Neural cell (in vitro differentiated cells): Measurements from ENCODE around the gene CHL1. TPM values are rescaled to one million over a fixed set of nuclear protein-coding genes. Genes with fewer than 3 reads are reported as not detected.

Experiments used
- H2AFZ ChIP-seq: fragments of 200-600, 300-800 bp; sonication (generic), shearing (Covaris generic); 2 replicates; pipeline ENCODE4 v1.6.0; 2014; ENCODE audit warnings: low read depth, mild to moderate bottlenecking, antibody characterized with exemption, low read length, moderate library complexity
- H3F3A ChIP-seq: fragments of 200-600 bp; shearing (Covaris generic); 2 replicates; pipeline ENCODE4 v1.6.1; 2016; ENCODE audit warnings: mild to moderate bottlenecking, moderate library complexity, mixed read lengths, antibody characterized with exemption, low read length; ENCODE audit not compliant: insufficient read depth, poor library complexity, severe bottlenecking
- H3K27ac ChIP-seq: fragments of 200-600, 300-800 bp; sonication (generic), shearing (Covaris generic); 2 replicates; pipeline ENCODE4 v1.5.1; 2014; ENCODE audit warnings: mild to moderate bottlenecking, low read length, moderate library complexity
- H3K27me3 ChIP-seq: fragments of 300-800, 200-600 bp; sonication (generic), shearing (Covaris generic); 2 replicates; pipeline ENCODE4 v1.6.0; 2014; ENCODE audit warnings: mild to moderate bottlenecking, low read depth, low read length, moderate library complexity; ENCODE audit not compliant: insufficient read depth
- H3K36me3 ChIP-seq: fragments of 300-800, 200-600 bp; sonication (generic), shearing (Covaris generic); 2 replicates; pipeline ENCODE4 v1.5.1; 2014; ENCODE audit warnings: mild to moderate bottlenecking, antibody characterized with exemption, low read length, moderate library complexity; ENCODE audit not compliant: insufficient read depth
- H3K4me2 ChIP-seq: fragments of 300-800, 200-600 bp; sonication (generic), shearing (Covaris generic); 2 replicates; pipeline ENCODE4 v1.6.0; 2014; ENCODE audit warnings: mild to moderate bottlenecking, low read length
- H3K4me3 ChIP-seq: fragments of 300-800, 200-600 bp; sonication (generic), shearing (Covaris generic); 2 replicates; pipeline ENCODE4 v1.5.1; 2014; ENCODE audit warnings: mild to moderate bottlenecking, low read length, moderate library complexity
- H3K79me2 ChIP-seq: fragments of 200-600 bp; shearing (Covaris generic); replicated peaks from 2 replicates; pipeline ENCODE4 v1.6.0; 2014; ENCODE audit warnings: mild to moderate bottlenecking, low read length, moderate library complexity; ENCODE audit not compliant: insufficient read depth
- H3K9ac ChIP-seq: fragments of 300-800, 200-600 bp; sonication (generic), shearing (Covaris generic); 2 replicates; pipeline ENCODE4 v1.6.1; 2016; ENCODE audit warnings: mild to moderate bottlenecking, low read length, mixed read lengths
- H3K9me2 ChIP-seq: fragments of 200-600 bp; shearing (Covaris generic); 2 replicates; pipeline ENCODE4 v1.6.1; 2016; ENCODE audit warnings: mild to moderate bottlenecking, low read length, mixed read lengths; ENCODE audit not compliant: insufficient read depth
- H3K9me3 ChIP-seq: fragments of 200-600, 300-800 bp; sonication (generic), shearing (Covaris generic); 2 replicates; pipeline ENCODE4 v1.6.1; 2016; ENCODE audit warnings: mild to moderate bottlenecking, mixed run types, low read length, moderate library complexity, mixed read lengths
- H4K20me1 ChIP-seq: fragments of 200-600 bp; shearing (Covaris generic); 2 replicates; pipeline ENCODE4 v1.6.1; 2016; ENCODE audit warnings: mild to moderate bottlenecking, mixed run types; ENCODE audit not compliant: insufficient read depth
- CTCF ChIP-seq: fragments of 450-650 bp; IDR thresholded peaks from 2 replicates; pipeline ENCODE4 v1.5.1; 2014; ENCODE audit warnings: antibody characterized with exemption, mild to moderate bottlenecking, moderate library complexity; ENCODE audit not compliant: poor library complexity, severe bottlenecking
- EP300 ChIP-seq: fragments of 450-650 bp; conservative IDR thresholded peaks from 2 replicates; pipeline ENCODE4 v1.6.1; 2014; ENCODE audit warnings: antibody characterized with exemption, mild to moderate bottlenecking, moderate library complexity; ENCODE audit not compliant: poor library complexity, severe bottlenecking
- EZH2 ChIP-seq: fragments of 200-600, 300-800 bp; shearing (Covaris generic), sonication (generic); IDR thresholded peaks from 2 replicates; pipeline ENCODE4 v1.6.1; 2014; ENCODE audit warnings: antibody characterized with exemption, low read length, borderline replicate concordance, mild to moderate bottlenecking; ENCODE audit not compliant: insufficient read depth, poor library complexity, severe bottlenecking
- MXI1 ChIP-seq: fragments of 450-650 bp; conservative IDR thresholded peaks from 2 replicates; pipeline ENCODE4 v1.6.1; 2014; ENCODE audit warnings: antibody characterized with exemption, mild to moderate bottlenecking; ENCODE audit not compliant: poor library complexity, severe bottlenecking
- POLR2AphosphoS5 ChIP-seq: IDR thresholded peaks from 2 replicates; pipeline ENCODE4 v1.6.1; 2012
- RAD21 ChIP-seq: fragments of 450-650 bp; conservative IDR thresholded peaks from 2 replicates; pipeline ENCODE4 v1.6.1; 2014; ENCODE audit warnings: antibody characterized with exemption, mild to moderate bottlenecking, moderate library complexity
- REST ChIP-seq: IDR thresholded peaks from 2 replicates; pipeline ENCODE4 v1.6.1; 2012; ENCODE audit warnings: borderline replicate concordance
- SMC3 ChIP-seq: fragments of 450-650 bp; conservative IDR thresholded peaks from 2 replicates; pipeline ENCODE4 v1.6.1; 2014; ENCODE audit warnings: antibody characterized with exemption, mild to moderate bottlenecking, moderate library complexity; ENCODE audit not compliant: poor library complexity
- TAF1 ChIP-seq: IDR thresholded peaks from 2 replicates; pipeline ENCODE4 v1.6.1; 2012; ENCODE audit warnings: low read depth
- polyA plus RNA-seq: library from polyadenylated mRNA; depleted of rRNA; stranded (reverse); fragments of >200 nt; gene quantifications from 2 replicates; pipeline ENCODE4 v1.2.3, GENCODE V29; 2014

Gene CHL1
- polyA plus RNA-seq, 1 donor from 2014 or later = 199 TPM

- H3K4me2 ChIP-seq = peak overlapping the region; percentile 2
- H3K4me3 ChIP-seq = peak overlapping the region; percentile 14
- no peaks in the 10 kb centered on the region for H3K79me2 ChIP-seq
- no peak overlapping the region for H2AFZ ChIP-seq
- H4K20me1 ChIP-seq = no peaks in the 10 kb centered on the region
- no peaks in the 10 kb centered on the region for H3K9me2 ChIP-seq
- H3F3A ChIP-seq = no peaks in the 10 kb centered on the region
- peak overlapping the region; percentile 40 for H3K27ac ChIP-seq
- no peak overlapping the region for H3K9ac ChIP-seq
- H3K9me3 ChIP-seq = no peaks in the 10 kb centered on the region
- no peaks in the 10 kb centered on the region for H3K27me3 ChIP-seq
- H3K36me3 ChIP-seq = peaks cover 15% of the 10 kb centered on the region
- TF ChIP-seq CTCF = no peak
- TF ChIP-seq REST = peak; percentile 89
- peak; percentile 15 for TF ChIP-seq MXI1
- TF ChIP-seq EZH2 = no peak
- TF ChIP-seq EP300 = peak; percentile 82
- no peak for TF ChIP-seq SMC3
- TF ChIP-seq POLR2AphosphoS5 = peak; percentile 86
- TF ChIP-seq RAD21 = no peak
- TF ChIP-seq TAF1 = no peak
Observed at GRCh38 chr3:403826-404225, 207.3 kb downstream of the CHL1 start.

- Histone ChIP-seq H3K9ac (no peak overlapping the region), H3K9me2 (no peaks in the 10 kb centered on the region), H2AFZ (no peak overlapping the region), H3K9me3 (no peaks in the 10 kb centered on the region), H3K4me3 (no peak overlapping the region), H3K27me3 (no peaks in the 10 kb centered on the region), H3F3A (no peaks in the 10 kb centered on the region), H3K27ac (no peak overlapping the region), H4K20me1 (no peaks in the 10 kb centered on the region), H3K4me2 (no peak overlapping the region), H3K79me2 (no peaks in the 10 kb centered on the region), H3K36me3 (peaks cover 15% of the 10 kb centered on the region)
- no peak for TF ChIP-seq RAD21
- no peak for TF ChIP-seq EZH2
- TF ChIP-seq REST = no peak
- no peak for TF ChIP-seq SMC3
- TF ChIP-seq MXI1 = no peak
- TF ChIP-seq POLR2AphosphoS5 = no peak
- TF ChIP-seq CTCF = no peak
- no peak for TF ChIP-seq TAF1
- TF ChIP-seq EP300 = no peak
Observed at GRCh38 chr3:409011-409410, 212.4 kb downstream of the CHL1 start.
